GM12873 (cell line): ENCODE results near the gene ZBTB34.

Experiments
- CTCF ChIP-seq: IDR thresholded peaks from 2 replicates; pipeline ENCODE4 v1.5.1; 2012; ENCODE audit warnings: low read depth, mild to moderate bottlenecking, moderate library complexity, low read length, control low read depth; ENCODE audit not compliant: insufficient read depth; ENCODE audit errors: missing control alignments

Gene ZBTB34

GRCh38 chr9:126894052-126894603 lies 33.7 kb downstream of the ZBTB34 start:
- no peak for TF ChIP-seq CTCF

DNA sequence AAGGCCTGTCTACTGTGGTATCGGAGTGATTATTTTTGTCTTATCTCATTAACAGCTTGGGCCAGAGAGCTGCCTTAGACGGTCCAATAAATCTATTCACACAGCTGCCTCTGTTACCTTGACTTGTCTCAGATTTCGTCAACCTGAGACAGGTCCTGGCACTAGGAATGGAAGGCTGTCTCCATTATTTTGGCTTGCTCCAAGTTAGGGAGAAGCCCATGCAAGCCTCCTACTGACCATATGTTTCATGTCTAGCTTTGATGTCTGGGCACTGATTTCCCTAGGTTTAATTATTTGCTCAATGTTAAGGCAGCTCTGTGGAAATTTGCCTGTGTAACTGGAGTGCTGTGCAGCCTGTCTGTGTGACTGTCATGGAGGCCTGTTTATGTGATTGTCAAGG lies 41.8 kb downstream of the ZBTB34 start:
- no peak for TF ChIP-seq CTCF

DNA sequence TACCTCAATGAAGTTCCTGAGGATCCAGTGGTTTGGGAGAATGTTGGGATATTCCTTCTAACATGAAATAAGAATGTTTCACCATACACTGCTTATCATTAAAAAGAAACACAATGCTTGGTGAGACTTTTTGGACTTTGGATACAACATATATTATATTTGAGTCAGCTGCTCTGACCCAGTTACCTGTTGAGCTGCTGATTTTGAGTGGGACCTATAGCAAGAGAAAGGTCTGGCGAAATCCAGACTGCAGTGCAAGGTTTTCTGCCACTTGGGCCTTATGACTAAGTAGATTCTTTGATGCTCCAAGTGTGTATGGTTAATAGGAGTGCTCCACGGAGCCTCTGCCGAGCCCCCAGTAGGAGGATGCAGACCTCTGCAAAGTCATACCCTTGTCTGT lies 44.1 kb downstream of the ZBTB34 start:
- no peak for TF ChIP-seq CTCF

- TF ChIP-seq CTCF: no peak
Measured at GRCh38 chr9:126906091-126906490, 45.7 kb downstream of the ZBTB34 start.

DNA sequence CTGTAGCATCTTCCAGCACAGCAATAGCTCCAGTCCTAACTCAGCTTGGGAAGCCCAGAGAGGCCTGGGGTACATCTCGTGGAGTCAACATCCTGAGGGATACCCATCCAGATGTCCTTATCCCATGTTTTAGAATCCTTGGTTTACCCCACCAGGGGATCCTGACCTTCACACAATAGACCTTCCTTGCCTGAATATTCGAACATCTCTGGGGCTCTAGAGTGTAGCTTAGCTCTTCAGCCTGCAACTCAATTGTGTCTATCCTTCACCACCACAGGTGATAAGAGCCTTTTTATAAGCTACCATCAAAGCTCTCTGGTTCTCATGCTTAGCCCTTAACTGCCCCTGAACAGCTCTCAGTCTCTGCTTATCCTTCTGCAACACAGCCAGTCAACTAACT lies 46.6 kb downstream of the ZBTB34 start:
- no peak for TF ChIP-seq CTCF

- TF ChIP-seq CTCF: no peak
Measured at GRCh38 chr9:126914458-126915280, 54.2 kb downstream of the ZBTB34 start, which contains the start of gene RALGPS1. TSS of gene RALGPS1 (plus strand) at chr9:126914782. CDS start at chr9:126962290, 47,508 bp downstream.

GRCh38 chr9:126915281-126915816 lies 54.9 kb downstream of the ZBTB34 start:
- no peak for TF ChIP-seq CTCF
